Measurements from ENCODE around the gene NPIPB4.
A peak's percentile ranks its signal among the peaks of the same experiment; 100 is the strongest.
"Not testable (repeated sequence)": the region's sequence is repeated elsewhere in the genome, so short reads cannot be mapped to it uniquely, and the experiment has no call there.

Gene NPIPB4

DNA sequence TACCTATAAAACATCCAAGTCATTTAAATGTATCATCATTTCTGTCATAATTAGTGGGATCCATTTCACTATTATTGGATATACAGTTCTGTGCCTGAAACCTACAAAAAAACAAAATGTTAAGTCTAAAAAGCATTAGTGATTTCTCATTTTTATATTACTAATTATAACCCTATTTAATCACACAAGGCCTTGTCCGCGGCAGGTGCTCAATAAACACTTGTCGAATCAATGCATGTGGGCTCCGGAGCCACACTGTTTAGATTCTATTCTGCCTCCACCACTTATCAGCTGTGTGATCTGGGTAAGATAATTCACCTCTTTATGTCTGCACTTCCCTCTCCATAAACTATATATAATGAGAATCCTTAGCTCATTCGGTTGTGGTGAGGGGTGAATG lies at the start of gene NPIPB4:
Gene NPIPB4, minus strand, starts transcription at position 101 of the 400 bp plus-strand sequence. CDS start 378 bp downstream, outside the sequence.
- DNase-seq (ENCODE audit: low read depth) = not testable (repeated sequence)

- DNase-seq (ENCODE audit: low read depth) = not testable (repeated sequence)
These were observed 41.4 kb upstream of the NPIPB4 start for GRCh38 chr16:21898998-21899397.

DNA sequence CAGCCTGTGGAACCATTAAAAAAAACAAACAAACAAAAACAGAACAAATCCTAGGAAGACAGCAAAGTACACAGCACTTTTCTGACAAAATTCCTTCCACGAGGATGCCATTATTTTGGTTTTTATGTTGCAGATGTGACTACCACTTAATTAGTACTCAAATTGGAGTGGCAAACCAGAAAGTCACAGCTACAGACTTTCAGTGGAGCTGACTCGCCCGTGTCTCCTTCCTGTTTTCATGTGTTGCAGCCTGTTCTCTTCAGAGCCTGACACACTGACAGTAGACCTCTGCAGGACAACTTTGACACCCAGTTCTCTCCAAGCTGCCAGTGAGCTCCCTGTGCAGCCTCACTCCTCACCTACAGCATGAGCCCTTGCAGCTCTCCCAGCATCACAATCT lies 24.4 kb upstream of the NPIPB4 start:
- not testable (repeated sequence) for DNase-seq (ENCODE audit: low read depth)

DNA sequence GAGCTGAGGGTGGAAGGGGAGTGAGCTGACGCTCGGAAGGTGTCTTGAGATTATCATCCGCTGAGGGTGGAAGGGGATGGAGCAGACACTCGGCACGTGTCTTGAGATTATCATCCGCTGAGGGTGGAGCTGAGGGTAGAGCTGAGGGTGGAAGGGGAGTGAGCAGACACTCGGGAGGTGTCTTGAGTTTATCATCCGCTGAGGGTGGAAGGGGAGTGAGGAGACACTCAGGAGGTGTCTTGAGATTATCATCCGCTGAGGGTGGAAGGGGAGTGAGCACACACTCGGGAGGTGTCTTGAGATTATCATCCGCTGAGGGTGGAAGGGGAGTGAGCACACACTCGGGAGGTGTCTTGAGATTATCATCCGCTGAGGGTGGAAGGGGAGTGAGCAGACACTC lies 20.4 kb downstream of the NPIPB4 start:
- DNase-seq (ENCODE audit: low read depth) = not testable (repeated sequence)

DNA sequence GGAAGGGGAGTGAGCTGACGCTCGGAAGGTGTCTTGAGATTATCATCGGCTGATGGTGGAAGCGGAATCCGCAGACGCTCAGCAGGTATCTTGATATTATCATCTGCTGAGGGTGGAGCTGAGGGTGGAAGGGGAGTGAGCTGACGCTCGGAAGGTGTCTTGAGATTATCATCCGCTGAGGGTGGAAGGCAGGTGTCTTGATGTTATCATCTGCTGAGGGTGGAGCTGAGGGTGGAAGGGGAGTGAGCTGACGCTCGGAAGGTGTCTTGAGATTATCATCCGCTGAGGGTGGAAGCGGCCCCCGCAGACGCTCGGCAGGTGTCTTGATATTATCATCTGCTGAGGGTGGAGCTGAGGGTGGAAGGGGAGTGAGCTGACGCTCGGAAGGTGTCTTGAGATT lies 21.2 kb downstream of the NPIPB4 start:
- DNase-seq (ENCODE audit: low read depth) = not testable (repeated sequence)

GRCh38 chr16:21835747-21836146 lies 21.8 kb downstream of the NPIPB4 start:
- DNase-seq (ENCODE audit: low read depth) = not testable (repeated sequence)

- DNase-seq (ENCODE audit: low read depth) = not testable (repeated sequence)
These were observed 23.3 kb downstream of the NPIPB4 start for GRCh38 chr16:21834211-21834610.

GRCh38 chr16:21829929-21830328 lies 27.6 kb downstream of the NPIPB4 start:
- DNase-seq (ENCODE audit: low read depth) = not testable (repeated sequence)

- DNase-seq (ENCODE audit: low read depth) = not testable (repeated sequence)
These were observed 31.4 kb downstream of the NPIPB4 start for GRCh38 chr16:21826067-21826706.

DNA sequence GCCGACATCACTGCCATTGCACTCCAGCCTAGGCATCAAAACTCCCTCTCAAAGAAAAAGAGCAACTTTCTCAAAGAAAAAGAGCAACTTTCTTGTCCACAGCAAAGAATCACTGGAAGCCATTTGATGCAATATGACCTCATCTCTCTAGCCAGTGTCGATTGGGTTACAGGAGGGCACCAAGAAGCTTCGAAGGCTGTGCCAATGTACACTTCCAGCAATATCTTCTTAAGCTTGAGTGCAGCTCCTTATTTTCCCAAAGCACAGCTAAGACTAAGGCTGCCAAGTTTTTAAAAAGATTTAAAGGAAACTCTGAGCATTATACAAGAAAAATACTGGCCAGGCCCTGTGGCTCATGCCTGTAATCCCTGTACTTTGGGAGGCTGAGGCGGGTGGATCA lies 32.0 kb downstream of the NPIPB4 start:
- DNase-seq (ENCODE audit: low read depth) = not testable (repeated sequence)

DNA sequence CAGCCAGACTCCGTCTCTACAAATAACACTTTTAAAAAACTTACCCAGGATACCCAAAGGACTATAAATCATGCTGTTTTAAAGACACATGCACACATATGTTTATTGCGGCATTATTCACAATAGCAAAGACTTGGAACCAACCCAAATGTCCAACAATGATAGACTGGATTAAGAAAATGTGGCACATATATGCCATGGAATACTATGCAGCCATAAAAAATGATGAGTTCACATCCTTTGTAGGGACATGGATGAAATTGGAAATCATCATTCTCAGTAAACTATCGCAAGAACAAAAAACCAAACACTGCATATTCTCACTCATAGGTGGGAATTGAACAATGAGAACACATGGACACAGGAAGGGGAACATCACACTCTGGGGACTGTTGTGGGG lies 34.3 kb downstream of the NPIPB4 start:
- not testable (repeated sequence) for DNase-seq (ENCODE audit: low read depth)

GRCh38 chr16:21820908-21821465 lies 36.6 kb downstream of the NPIPB4 start:
- not testable (repeated sequence) for DNase-seq (ENCODE audit: low read depth)

DNA sequence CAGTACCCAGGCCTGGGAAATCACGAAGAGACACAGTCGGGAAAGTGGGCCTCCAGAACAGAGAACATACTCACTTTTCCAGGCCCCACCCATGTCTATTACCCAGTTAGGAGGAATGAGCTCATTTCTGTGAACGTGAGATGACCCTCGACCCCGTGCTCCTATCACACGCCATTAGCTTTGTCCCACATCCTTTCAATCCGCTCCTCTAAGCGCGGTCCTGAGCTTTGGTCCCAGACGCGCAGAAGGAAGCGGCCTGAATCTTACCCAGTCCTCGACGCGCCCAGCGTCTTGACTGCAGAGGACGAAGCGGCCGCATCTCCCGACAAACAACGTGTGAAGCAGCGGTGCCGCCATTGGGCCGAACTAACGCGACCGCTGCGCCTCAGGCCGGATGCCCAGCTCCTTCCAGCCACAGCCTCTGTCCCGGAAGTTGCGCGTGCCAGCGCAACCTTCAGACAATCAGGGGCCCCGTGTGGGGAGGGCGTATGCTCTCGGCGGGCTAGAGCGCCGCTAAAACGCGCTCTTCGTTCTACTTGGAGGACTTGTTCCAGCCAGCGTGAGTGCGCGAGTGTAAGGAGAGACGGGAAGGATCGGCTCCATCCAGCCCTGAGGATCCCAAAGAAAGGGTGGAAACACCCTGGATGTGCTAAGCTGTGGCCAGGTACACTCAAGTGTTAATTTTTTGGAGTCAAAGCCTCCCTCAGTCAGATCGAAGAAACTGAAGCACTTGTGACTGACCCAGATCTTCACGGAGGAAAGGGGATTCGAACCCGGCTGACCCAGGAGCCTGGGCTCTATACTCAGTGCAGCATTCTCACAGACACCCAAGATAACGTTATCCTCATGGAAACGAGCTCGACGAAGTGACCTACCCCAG lies 37.3 kb downstream of the NPIPB4 start:
- peak; percentile 65 for DNase-seq (ENCODE audit: low read depth)

DNA sequence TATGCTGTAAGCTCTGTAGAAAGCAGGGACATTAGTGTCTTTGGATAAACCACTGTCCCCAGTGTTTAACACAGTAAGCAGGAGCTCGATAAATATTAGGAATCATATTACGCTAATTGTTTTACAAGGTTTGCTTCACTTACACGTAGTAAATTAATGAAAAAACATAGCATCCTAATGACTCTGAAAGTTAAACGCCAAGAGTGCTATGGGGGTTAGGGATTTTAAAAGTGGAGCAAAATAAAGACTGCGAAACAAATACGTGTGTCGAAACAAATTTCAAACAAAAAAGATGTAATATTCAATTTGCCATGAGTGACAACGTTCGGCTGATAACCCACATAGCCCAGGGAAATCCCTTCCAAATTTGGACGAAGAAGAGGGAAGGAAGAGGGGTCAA lies 37.9 kb downstream of the NPIPB4 start:
- DNase-seq (ENCODE audit: low read depth) = not testable (repeated sequence)

DNA sequence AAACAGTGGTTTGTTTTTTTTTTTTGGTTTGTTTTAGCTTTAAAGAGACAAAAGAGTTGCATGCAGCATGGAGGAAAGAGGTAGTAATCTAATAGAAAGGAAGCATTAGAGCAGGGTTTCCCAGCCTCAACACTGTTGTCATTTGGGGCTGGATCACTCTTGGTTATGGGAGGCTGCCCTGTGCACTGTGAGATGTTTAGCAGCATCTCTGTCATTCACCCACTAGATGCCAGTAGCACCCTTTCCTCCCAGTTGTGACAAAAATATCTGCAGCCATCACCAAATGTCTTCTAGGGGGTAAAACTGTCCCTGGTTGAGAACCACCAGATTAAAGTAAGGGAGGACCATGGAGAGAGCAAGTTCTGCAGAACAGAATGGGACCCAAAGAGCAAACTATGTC lies 40.5 kb downstream of the NPIPB4 start:
- not testable (repeated sequence) for DNase-seq (ENCODE audit: low read depth)

- DNase-seq (ENCODE audit: low read depth) = not testable (repeated sequence)
These were observed 41.9 kb downstream of the NPIPB4 start for GRCh38 chr16:21815694-21816093.

DNA sequence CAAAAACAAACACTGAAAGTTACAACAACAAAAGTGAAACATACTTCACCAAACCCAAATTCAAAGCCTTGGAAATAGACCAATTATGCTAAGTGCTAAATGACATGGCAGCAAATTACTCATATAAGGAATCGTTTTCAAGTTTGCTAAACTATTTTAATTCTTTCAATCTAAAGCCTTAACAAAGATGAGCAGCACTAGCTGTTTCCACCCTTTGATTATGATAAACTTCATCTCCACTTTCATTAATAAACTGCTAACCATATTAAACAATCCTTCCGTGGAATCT lies 55.2 kb downstream of the NPIPB4 start:
- DNase-seq (ENCODE audit: low read depth) = not testable (repeated sequence)

- peak; percentile 5 for DNase-seq (ENCODE audit: low read depth)
These were observed 55.8 kb downstream of the NPIPB4 start for GRCh38 chr16:21801538-21802374.

GRCh38 chr16:21798601-21799000 lies 59.0 kb downstream of the NPIPB4 start:
- not testable (repeated sequence) for DNase-seq (ENCODE audit: low read depth)

DNA sequence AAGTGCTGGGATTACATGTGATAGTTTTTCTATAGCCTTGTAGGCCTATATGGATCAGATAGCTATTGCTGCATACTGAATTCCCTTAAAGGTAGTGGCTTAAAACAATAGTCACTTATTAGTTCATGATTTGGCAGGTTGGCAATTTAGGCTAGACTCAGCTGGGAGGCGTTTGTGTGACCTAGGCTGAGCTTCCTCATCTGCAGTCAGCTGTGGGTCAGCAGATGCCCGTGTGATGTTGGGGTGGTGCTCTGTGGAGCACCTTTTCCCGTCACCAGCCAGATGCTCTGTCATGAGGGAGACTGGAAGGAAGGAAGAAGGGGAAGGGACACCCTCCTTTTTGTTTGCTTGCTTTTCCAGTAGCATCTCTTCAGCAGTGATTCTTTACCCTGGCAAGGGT lies 64.2 kb downstream of the NPIPB4 start:
- not testable (repeated sequence) for DNase-seq (ENCODE audit: low read depth)

DNA sequence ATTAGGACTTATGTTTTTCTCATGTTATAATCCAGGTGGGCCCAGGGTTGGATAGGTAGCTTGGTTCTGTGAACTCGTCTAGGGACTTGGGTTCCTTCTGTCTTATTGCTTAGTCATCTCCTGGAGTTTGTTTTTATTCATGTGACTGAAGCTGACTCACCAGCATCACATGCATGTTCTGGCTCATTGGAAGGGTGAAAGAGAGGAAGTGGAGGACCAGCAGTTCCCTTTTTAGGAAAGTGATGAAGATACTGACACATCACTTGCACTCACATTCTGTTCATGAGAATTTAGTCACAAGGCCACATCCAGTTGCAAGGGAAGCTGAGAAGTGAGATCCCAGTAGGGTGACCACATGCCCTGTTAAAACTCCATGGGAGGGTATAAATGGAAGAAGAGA lies 67.0 kb downstream of the NPIPB4 start:
- not testable (repeated sequence) for DNase-seq (ENCODE audit: low read depth)

Measured in activated T-cell treated with anti-CD3 and anti-CD28 coated beads for 24 hours (primary cell).